ENCODE measurements around the gene GCK. TPM values are rescaled to one million over a fixed set of nuclear protein-coding genes. Genes with fewer than 3 reads are reported as not detected.

Gene GCK
- polyA plus RNA-seq, 1 of the 3 experiments (the other 2 are of a cell fraction), result 1.6 TPM

GRCh38 chr7:44114586-44115310 is 74.5 kb downstream of the GCK start:
- POLR2A ChIA-PET, result interaction anchor here (1.6 to 1.7 kb wide), 2 partner anchors 12 to 42 kb away, joined by 4 to 6 read pairs; no protein-coding TSS in a partner anchor
- DNase-seq, result no peak

GRCh38 chr7:44113764-44114354 is 75.4 kb downstream of the GCK start:
- Histone ChIP-seq H3K9me3 (no peaks in the 10 kb centered on the region), H3K27me3 (ENCODE audit: insufficient read depth) (no peaks in the 10 kb centered on the region), H3K9me2 (no peaks in the 10 kb centered on the region), H3K4me1 (ENCODE audit: control insufficient read depth in 1 of 2, insufficient read depth in 2 of 2, low read depth in 1 of 2, low read length in 1 of 2) (peaks cover 0 to 13% of the 10 kb centered on the region in 2 experiments; a peak in 1 of 4 replicates), H3F3A (replicated peaks; ENCODE audit: insufficient read depth) (peaks cover 26% of the 10 kb centered on the region), H4K20me1 (ENCODE audit: insufficient read depth) (peaks cover 12% of the 10 kb centered on the region; the same call in 1 of the 2 replicates), H3K9ac (no peak overlapping the region), H3K4me2 (no peak overlapping the region), H3K36me3 (replicated peaks in 1 of 2; ENCODE audit: control insufficient read depth in 1 of 2, insufficient read depth in 2 of 2, low read length in 1 of 2) (peaks cover 22 to 83% of the 10 kb centered on the region in 2 experiments), H3K27ac (ENCODE audit: low read depth in 2 of 2, low read length in 1 of 2) (no peak overlapping the region), H2AFZ (ENCODE audit: low read depth) (no peak overlapping the region), H3K79me2 (ENCODE audit: insufficient read depth) (0 out of 2 replicates have a peak, but pooled peaks cover 3% of the 10 kb centered on the region), H3K4me3 (ENCODE audit: low read depth in 2 of 2, low read length in 1 of 2) (no peak overlapping the region)
- CTCF ChIA-PET, result interaction anchor here (1.7 kb wide), 1 partner anchor 10 kb away, joined by 6 read pairs; the partner anchor contains the start of gene POLD2
- POLR2A ChIA-PET, result interaction anchor here (3.0 kb wide), 1 partner anchor 9 kb away, joined by 18 read pairs; the partner anchor contains the start of gene POLD2
- DNase-seq, result no peak
- 97% methylated on average over 22 of the region's 24 CpGs for WGBS (ENCODE audit: low lambda C conversion rate)
- TF ChIP-seq USF1 (IDR thresholded peaks at IDR 0.05; ENCODE audit: borderline replicate concordance, low read depth) (no peak), NRF1 (IDR thresholded peaks at IDR 0.05; ENCODE audit: low read depth, low read length) (no peak), ELF1 (IDR thresholded peaks at IDR 0.05) (no peak), IRF3 (IDR thresholded peaks at IDR 0.05; ENCODE audit: low read depth, low read length) (no peak), RCOR1 (IDR thresholded peaks at IDR 0.05; ENCODE audit: low read length) (no peak), PBX3 (IDR thresholded peaks at IDR 0.05) (no peak), RFX5 (IDR thresholded peaks at IDR 0.05; ENCODE audit: low read length) (no peak), EZH2phosphoT487 (IDR thresholded peaks at IDR 0.05; ENCODE audit: borderline replicate concordance, low read depth) (no peak), GATA2 (CRISPR knock-in tag; IDR thresholded peaks at IDR 0.05) (no peak), USF2 (IDR thresholded peaks at IDR 0.05; ENCODE audit: borderline replicate concordance, low read depth, low read length) (no peak), ZBTB33 (IDR thresholded peaks at IDR 0.05; ENCODE audit: borderline replicate concordance, low read depth) (no peak)

More at GRCh38 chr7:44114586-44115310, 74.5 kb downstream of the GCK start:
- CTCF ChIA-PET, result interaction anchor here (1.1 to 1.7 kb wide), 3 partner anchors 9 to 11 kb away, joined by 3 to 6 read pairs (median 5); partner anchors contain the start of gene POLD2
- no peaks in the 10 kb centered on the region for H3K9me3 ChIP-seq
- peaks cover 31 to 80% of the 10 kb centered on the region in 2 experiments for H3K36me3 ChIP-seq (replicated peaks in 1 of 2; ENCODE audit: control insufficient read depth in 1 of 2, insufficient read depth in 2 of 2, low read length in 1 of 2)
- H3K79me2 ChIP-seq (ENCODE audit: insufficient read depth), result peaks cover 11% of the 10 kb centered on the region; the same call in 1 of the 2 replicates
- H3K27ac ChIP-seq (ENCODE audit: low read depth in 2 of 2, low read length in 1 of 2), result no peak overlapping the region
- WGBS (ENCODE audit: low lambda C conversion rate), result 80% methylated on average over 4 of the region's 12 CpGs
- no peaks in the 10 kb centered on the region for H3K27me3 ChIP-seq (ENCODE audit: insufficient read depth)
- H2AFZ ChIP-seq (ENCODE audit: low read depth), result no peak overlapping the region
- peaks cover 26% of the 10 kb centered on the region for H3F3A ChIP-seq (replicated peaks; ENCODE audit: insufficient read depth)
- H3K4me2 ChIP-seq, result no peak overlapping the region
- H3K9me2 ChIP-seq, result no peaks in the 10 kb centered on the region
- peaks cover 12% of the 10 kb centered on the region; the same call in 1 of the 2 replicates for H4K20me1 ChIP-seq (ENCODE audit: insufficient read depth)
- peaks cover 0 to 15% of the 10 kb centered on the region in 2 experiments; a peak in 1 of 4 replicates for H3K4me1 ChIP-seq (ENCODE audit: control insufficient read depth in 1 of 2, insufficient read depth in 2 of 2, low read depth in 1 of 2, low read length in 1 of 2)
- TF ChIP-seq JUND (IDR thresholded peaks at IDR 0.05) (no peak), SIN3A (IDR thresholded peaks at IDR 0.05; ENCODE audit: borderline replicate concordance, low read depth, low read length) (no peak), FOXJ3 (CRISPR knock-in tag; IDR thresholded peaks at IDR 0.05) (no peak), RCOR1 (IDR thresholded peaks at IDR 0.05; ENCODE audit: low read length) (no peak), IRF3 (IDR thresholded peaks at IDR 0.05; ENCODE audit: low read depth, low read length) (no peak), SMC3 (IDR thresholded peaks at IDR 0.05; ENCODE audit: low read depth, low read length) (no peak), FOXM1 (IDR thresholded peaks at IDR 0.05; ENCODE audit: low read depth) (no peak), TCF12 (IDR thresholded peaks at IDR 0.05) (no peak), TEAD4 (IDR thresholded peaks at IDR 0.05; ENCODE audit: borderline replicate concordance, insufficient read depth) (no peak), FOSL2 (IDR thresholded peaks at IDR 0.05; ENCODE audit: borderline replicate concordance, low read depth) (no peak)
- no peak overlapping the region for H3K4me3 ChIP-seq (ENCODE audit: low read depth in 2 of 2, low read length in 1 of 2)
- no peak overlapping the region for H3K9ac ChIP-seq

Data from SK-N-SH (cell line).